ENCODE data around the gene CNTNAP1.

DNA sequence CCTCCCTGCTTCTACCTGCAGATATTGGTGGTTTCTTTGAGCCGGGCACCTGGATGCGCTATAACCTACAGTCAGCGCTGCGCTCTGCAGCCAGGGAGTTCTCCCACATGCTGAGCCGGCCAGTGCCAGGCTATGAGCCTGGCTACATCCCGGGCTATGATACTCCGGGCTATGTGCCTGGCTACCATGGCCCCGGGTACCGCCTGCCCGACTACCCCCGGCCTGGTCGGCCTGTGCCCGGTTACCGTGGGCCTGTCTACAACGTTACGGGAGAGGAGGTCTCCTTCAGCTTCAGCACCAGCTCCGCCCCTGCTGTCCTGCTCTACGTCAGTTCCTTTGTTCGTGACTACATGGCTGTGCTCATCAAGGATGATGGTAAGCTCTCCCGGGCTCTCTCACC, 13.2 kb downstream of the CNTNAP1 start:
- no peak for TF ChIP-seq CTCF (IDR thresholded peaks at IDR 0.05)
- TF ChIP-seq POLR2A (IDR thresholded peaks at IDR 0.05), result no peak
